Skeletal muscle satellite cell (primary cell): ENCODE measurements around the gene PLXDC1.
"Not testable (repeated sequence)": the region's sequence is repeated elsewhere in the genome, so short reads cannot be mapped to it uniquely, and the experiment has no call there.

Source experiments
- H3K27me3 ChIP-seq: 2 replicates; pipeline ENCODE4 v1.7.0; 2013; ENCODE audit warnings: low read length; ENCODE audit not compliant: control insufficient read depth, insufficient read depth
- H3K36me3 ChIP-seq: 2 replicates; pipeline ENCODE4 v1.7.0; 2013; ENCODE audit warnings: mild to moderate bottlenecking, control low read depth, low read length; ENCODE audit not compliant: insufficient read depth
- H3K4me1 ChIP-seq: 2 replicates; pipeline ENCODE4 v1.7.0; 2013; ENCODE audit warnings: low read length; ENCODE audit not compliant: control insufficient read depth, insufficient read depth
- H3K4me2 ChIP-seq: 2 replicates; pipeline ENCODE4 v1.7.0; 2013; ENCODE audit warnings: mild to moderate bottlenecking, low read length
- H3K4me3 ChIP-seq: 2 replicates; pipeline ENCODE4 v1.7.0; 2013; ENCODE audit warnings: low read length
- H3K9ac ChIP-seq: 2 replicates; pipeline ENCODE4 v1.7.0; 2013; ENCODE audit warnings: mild to moderate bottlenecking, low read depth, low read length, moderate library complexity
- H3K9me3 ChIP-seq: replicated peaks from 2 replicates; pipeline ENCODE4 v1.7.0; 2013; ENCODE audit warnings: mild to moderate bottlenecking, control low read depth, low read length

The PLXDC1 gene

DNA sequence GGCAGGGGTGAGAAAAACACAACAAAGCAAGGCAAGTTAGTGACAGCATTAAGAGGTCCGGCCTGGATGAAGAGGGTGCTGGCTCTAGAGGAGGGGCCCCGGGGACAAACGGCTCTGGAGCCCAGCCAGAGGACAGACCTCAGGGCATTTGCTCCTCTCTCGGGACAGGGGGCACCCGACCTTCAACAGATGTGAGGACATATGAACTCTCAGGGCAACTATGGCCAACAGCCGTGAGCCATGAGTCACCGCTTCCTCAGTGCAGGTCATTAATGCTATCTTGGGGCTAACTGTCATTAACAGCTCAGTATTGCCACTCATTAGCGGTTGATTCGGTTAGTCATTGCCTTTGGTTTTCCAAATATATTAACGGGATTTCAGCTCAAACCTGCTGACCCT lies 24.3 kb upstream of the PLXDC1 start:
- no peaks in the 10 kb centered on the region for H3K27me3 ChIP-seq
- no peak overlapping the region for H3K9ac ChIP-seq
- peaks cover 38% of the 10 kb centered on the region for H3K36me3 ChIP-seq

DNA sequence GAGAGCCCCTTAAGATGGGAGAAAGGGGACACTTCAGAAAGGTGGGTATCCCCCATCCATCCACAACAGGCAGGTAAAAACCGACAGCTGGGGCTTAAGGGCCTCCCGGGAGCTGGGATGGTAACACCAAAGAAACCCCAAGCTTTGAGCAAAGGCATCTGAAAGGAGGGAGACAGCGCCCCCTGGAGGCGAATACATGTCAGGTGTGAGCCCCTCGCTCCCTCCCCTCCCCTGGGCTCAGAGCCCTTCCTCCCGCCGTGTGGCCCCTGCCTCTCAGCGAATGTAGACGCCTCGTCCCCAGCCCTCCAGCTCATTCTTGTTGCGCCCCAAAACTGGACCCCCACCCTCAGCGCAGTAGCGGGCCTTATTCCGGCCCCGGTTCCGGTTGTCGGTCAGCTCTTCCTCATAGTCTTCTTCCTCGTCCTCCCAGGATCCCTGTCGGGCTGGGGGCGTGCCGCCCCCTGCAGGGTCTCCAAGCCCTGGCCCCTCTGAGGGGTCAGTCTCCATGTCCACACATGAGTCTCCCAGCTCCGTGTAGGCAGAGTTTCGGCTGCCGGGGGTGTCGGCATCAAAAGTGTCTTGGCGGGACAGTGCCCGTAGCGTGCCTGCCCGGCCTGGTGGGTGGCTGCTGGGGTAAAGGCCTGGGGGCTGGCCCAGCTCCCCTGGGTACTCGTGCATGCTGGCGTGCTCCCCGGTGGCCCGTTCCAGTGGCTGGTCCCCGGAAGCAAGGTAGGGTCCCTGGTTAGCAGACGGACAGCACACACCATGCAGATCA lies 23.7 kb upstream of the PLXDC1 start:
- no peak overlapping the region for H3K9ac ChIP-seq
- H3K4me3 ChIP-seq, result no peak overlapping the region

More for the DNA sequence above, 24.3 kb upstream of the PLXDC1 start:
- Histone ChIP-seq H3K9me3 (no peaks in the 10 kb centered on the region), H3K4me1 (peaks cover 14% of the 10 kb centered on the region), H3K4me3 (no peak overlapping the region), H3K4me2 (no peak overlapping the region)

DNA sequence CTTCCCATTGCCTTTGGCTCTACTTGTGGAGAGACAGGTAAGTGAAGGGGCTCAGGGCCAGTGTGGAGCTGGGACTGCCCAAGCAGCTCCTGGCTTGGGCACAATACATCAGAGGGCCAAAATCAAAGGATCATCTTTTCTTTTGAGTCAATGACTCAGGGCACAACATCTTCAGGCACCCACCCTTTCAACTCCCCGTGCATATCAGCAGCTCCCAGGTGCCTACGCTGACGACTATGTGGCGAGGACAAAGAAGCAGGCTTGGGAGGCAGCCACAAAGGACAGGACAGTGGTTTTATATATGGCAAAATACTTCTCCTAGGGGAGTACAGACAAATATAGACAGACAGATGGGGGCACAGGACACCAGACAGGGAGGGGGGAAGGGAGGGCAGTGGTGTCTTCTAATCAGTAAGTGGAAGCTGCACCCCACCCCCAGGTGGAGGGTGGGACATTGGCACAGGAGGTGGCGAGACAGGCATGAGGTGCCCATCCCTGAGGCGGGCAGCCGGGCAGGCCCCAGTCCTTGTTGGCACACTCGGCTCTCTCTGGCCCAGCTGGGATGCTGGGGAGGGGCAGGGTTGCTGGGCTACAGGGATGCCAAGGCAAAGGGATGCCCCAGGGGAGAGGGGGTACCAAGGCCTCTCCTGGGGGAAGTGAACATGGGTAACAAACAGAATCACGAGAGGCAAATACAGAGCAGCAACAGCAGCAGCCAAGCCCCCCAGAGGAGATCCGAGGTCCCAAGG lies 22.3 kb upstream of the PLXDC1 start:
- no peak overlapping the region for H3K4me2 ChIP-seq
- peaks cover 8% of the 10 kb centered on the region for H3K27me3 ChIP-seq
- H3K4me3 ChIP-seq, result no peak overlapping the region
- H3K36me3 ChIP-seq, result peaks cover 38% of the 10 kb centered on the region
- no peaks in the 10 kb centered on the region for H3K9me3 ChIP-seq
- H3K4me1 ChIP-seq, result peaks cover 12% of the 10 kb centered on the region
- H3K9ac ChIP-seq, result no peak overlapping the region

More for the DNA sequence above, 23.7 kb upstream of the PLXDC1 start:
- Histone ChIP-seq H3K27me3 (peaks cover under 1% of the 10 kb centered on the region), H3K4me1 (peaks cover 14% of the 10 kb centered on the region), H3K9me3 (no peaks in the 10 kb centered on the region), H3K4me2 (no peak overlapping the region), H3K36me3 (peaks cover 38% of the 10 kb centered on the region)

DNA sequence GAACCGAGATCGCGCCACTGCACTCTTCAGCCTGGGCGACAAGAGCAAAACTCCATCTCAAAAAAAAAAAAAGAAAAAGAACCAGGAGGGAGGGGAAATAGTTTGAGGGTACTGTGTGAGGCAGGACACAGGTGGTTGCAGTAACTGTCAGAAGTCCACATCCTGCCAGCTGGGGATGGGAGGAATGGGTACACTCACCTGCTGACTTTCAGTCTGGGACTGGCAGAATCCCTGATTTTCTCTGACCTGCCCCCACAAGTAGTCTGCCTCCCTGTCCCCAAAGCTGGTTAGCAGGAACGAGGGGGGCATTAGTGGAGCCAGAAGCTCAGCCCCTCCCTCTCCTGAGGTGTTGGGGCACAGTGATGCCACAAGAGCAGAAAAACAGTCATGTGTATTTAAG lies 21.6 kb upstream of the PLXDC1 start:
- Histone ChIP-seq H3K4me2 (no peak overlapping the region), H3K27me3 (peaks cover 8% of the 10 kb centered on the region), H3K9me3 (no peaks in the 10 kb centered on the region), H3K4me1 (peaks cover 7% of the 10 kb centered on the region), H3K4me3 (no peak overlapping the region), H3K36me3 (peaks cover 37% of the 10 kb centered on the region), H3K9ac (no peak overlapping the region)

DNA sequence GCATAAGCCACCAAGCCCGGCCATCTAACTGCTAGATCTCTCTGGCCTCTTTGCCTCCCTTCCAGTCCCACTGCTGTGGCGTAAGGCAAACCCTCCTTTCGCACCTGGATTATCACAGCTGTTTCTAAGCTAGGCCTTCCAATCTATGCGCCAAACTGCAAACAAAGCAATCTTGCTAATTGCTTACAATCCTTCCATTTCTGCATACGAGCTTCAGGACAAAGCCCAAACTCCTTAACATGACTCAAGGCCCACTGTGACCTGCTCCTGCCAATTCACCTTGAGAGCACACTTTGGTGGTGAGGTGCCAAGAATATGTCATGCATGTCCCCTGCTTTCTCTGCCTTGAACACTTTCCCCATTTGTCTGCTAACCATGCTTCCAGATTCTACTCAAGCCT lies 20.5 kb upstream of the PLXDC1 start:
- peaks cover 14% of the 10 kb centered on the region for H3K27me3 ChIP-seq
- H3K9me3 ChIP-seq, result no peaks in the 10 kb centered on the region
- peaks cover 3% of the 10 kb centered on the region for H3K4me1 ChIP-seq
- peaks cover 26% of the 10 kb centered on the region for H3K36me3 ChIP-seq
- H3K4me3 ChIP-seq, result no peak overlapping the region
- H3K9ac ChIP-seq, result no peak overlapping the region
- H3K4me2 ChIP-seq, result no peak overlapping the region

DNA sequence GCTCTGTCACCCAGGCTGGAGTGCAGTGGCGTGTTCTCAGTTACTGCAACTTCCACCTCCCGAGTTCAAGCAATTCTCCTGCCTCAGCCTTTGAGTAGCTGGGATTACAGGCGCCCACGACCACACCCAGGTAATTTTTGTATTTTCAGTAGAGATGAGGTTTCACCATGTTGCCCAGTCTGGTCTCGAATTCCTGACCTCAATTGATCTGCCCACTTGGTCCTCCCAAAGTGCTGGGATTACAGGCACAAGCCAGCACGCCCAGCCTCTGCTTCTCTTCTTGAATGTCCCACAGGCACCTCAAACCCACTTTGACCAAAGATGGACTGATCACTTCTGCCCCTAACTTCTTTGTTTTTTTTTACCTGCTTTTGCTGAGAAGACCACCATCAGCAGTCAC lies 19.1 kb upstream of the PLXDC1 start:
- H3K9me3 ChIP-seq, result no peaks in the 10 kb centered on the region
- peaks cover 28% of the 10 kb centered on the region for H3K27me3 ChIP-seq

DNA sequence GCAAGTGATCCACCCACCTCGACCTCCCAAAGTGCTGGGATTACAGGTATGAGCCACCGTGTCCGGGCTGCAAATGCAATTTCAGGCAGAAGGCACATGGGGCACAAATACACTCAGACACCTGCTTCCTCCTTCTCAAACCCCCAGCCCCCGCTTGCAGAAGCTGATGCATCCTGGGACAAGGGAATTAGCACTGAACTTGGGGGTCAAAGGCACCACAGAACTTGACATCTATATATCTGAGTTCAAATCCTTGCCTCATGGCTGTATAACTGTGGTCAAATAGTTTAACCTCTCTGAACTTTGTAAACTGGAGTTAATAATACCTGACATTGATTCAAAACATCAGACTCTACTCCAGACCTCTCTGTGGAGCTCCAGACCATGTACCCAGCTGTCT lies 18.7 kb upstream of the PLXDC1 start:
- Histone ChIP-seq H3K36me3 (peaks cover 8% of the 10 kb centered on the region), H3K4me3 (no peak overlapping the region), H3K27me3 (peaks cover 32% of the 10 kb centered on the region), H3K9me3 (no peaks in the 10 kb centered on the region), H3K4me1 (peaks cover 1% of the 10 kb centered on the region), H3K4me2 (no peak overlapping the region), H3K9ac (no peak overlapping the region)

More for the DNA sequence above, 19.1 kb upstream of the PLXDC1 start:
- Histone ChIP-seq H3K36me3 (peaks cover 12% of the 10 kb centered on the region), H3K4me3 (no peak overlapping the region), H3K4me2 (no peak overlapping the region), H3K4me1 (peaks cover under 1% of the 10 kb centered on the region), H3K9ac (no peak overlapping the region)

DNA sequence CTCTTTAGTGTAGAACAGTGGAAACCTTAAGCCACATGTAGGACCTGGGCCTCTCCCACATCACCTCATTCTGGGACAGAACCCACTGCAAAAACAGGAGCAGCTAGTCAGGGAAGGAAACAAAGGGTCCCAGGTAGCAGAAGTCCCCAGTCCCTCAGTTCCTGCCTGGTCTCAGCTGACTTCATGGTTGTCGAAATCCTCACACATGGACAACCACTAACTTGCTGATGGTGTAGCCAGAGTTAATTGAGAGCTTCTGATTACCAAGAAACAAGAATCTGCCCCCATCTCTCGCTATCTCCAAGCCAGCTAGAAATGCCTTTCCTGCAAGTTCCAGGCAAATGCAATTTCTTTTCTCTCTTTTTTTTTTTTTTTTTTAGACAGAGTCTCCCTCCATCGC lies 18.1 kb upstream of the PLXDC1 start:
- H3K36me3 ChIP-seq, result peaks cover 2% of the 10 kb centered on the region
- H3K27me3 ChIP-seq, result peaks cover 36% of the 10 kb centered on the region
- no peak overlapping the region for H3K4me2 ChIP-seq
- no peak overlapping the region for H3K4me3 ChIP-seq
- H3K9ac ChIP-seq, result no peak overlapping the region
- H3K9me3 ChIP-seq, result no peaks in the 10 kb centered on the region
- peaks cover 4% of the 10 kb centered on the region for H3K4me1 ChIP-seq

DNA sequence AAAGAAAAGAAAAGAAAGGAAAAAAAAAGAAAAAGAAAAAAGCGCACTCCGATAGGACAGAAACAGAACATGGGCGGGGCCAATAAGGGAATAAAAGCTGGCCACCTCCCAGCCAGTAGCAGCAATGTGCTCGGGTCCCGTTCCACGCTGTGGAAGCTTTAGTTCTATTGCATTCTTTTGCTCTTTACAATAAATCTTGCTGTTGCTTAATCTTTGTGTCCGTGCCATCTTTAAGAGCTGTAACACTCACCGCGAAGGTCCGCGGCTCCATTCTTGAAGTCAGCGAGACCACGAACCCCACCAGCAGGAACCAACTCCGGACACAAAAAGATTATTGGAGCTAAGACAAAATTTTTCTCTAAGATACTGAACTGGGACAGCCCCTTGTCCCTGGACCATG lies 17.7 kb upstream of the PLXDC1 start:
- Histone ChIP-seq H3K9ac (no peak overlapping the region), H3K4me3 (no peak overlapping the region), H3K36me3 (no peaks in the 10 kb centered on the region), H3K9me3 (no peaks in the 10 kb centered on the region), H3K27me3 (peaks cover 36% of the 10 kb centered on the region), H3K4me1 (peaks cover 4% of the 10 kb centered on the region), H3K4me2 (no peak overlapping the region)

DNA sequence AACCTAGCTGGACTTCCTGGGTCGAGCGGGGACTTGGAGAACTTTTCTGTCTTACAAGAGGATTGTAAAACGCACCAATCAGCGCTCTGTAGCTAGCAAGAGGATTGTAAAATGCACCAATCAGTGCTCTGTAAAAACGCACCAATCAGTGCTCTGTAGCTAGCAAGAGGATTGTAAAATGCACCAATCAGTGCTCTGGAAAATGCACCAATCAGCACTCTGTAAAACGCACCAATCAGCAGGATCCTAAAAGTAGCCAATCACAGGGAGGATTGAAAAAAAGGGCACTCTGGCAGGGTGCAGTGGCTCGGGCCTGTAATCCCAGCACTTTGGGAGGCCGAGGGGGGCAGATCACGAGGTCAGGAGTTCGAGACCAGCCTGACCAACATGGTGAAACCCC lies 17.1 kb upstream of the PLXDC1 start:
- H3K27me3 ChIP-seq, result peaks cover 36% of the 10 kb centered on the region
- not testable (repeated sequence) for H3K9ac ChIP-seq

DNA sequence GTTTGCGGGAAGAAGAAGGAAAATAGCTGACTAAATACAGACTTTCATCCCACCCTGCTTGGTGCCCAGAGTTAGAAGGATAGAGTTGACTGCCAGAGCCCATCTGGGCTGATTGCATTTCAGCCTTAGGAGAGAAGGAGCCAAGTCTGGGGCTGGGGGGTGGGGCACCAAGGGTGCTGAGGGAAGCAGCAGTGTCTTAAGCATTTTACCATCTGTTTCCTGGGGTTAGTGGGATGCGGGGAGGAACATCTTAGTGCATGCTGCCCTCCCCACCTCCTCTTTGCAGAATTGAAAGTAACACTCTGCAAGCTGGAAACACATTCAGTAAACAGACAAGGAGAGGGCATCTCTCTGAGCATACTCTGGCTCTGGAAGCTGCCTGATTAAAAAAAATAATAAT lies 16.0 kb upstream of the PLXDC1 start:
- Histone ChIP-seq H3K4me3 (no peak overlapping the region), H3K9ac (no peak overlapping the region), H3K27me3 (peaks cover 36% of the 10 kb centered on the region), H3K9me3 (no peaks in the 10 kb centered on the region), H3K4me2 (no peak overlapping the region), H3K36me3 (no peaks in the 10 kb centered on the region), H3K4me1 (peaks cover 4% of the 10 kb centered on the region)

More for the DNA sequence above, 17.1 kb upstream of the PLXDC1 start:
- H3K9me3 ChIP-seq, H3K36me3 ChIP-seq, H3K4me3 ChIP-seq, H3K4me2 ChIP-seq, H3K4me1 ChIP-seq: not testable (repeated sequence)
